Mammary epithelial cell (primary cell): ENCODE results near the gene SEMA3C.

ENCODE experiments used
- CTCF ChIP-seq, 2 donors: IDR thresholded peaks in 1 of 2; conservative IDR thresholded peaks in 1 of 2; 2 replicates each; pipeline ENCODE4 v1.5.1; 2011 to 2012; ENCODE audit warnings: inconsistent platforms in 2 of 2, low read length in 2 of 2, mild to moderate bottlenecking in 2 of 2, control low read depth in 1 of 2, low read depth in 1 of 2; ENCODE audit not compliant: insufficient read depth in 1 of 2; ENCODE audit errors: extremely low read depth in 1 of 2
- EZH2 ChIP-seq: IDR thresholded peaks from 2 replicates; pipeline ENCODE4 v1.6.1; 2012; ENCODE audit warnings: low read length, inconsistent platforms, borderline replicate concordance

GRCh38 chr7:80819503-80819902 lies 99.3 kb downstream of the SEMA3C start:
- TF ChIP-seq CTCF (conservative IDR thresholded peaks at IDR 0.05 in 1 of 2, IDR thresholded peaks at IDR 0.05 in 1 of 2; ENCODE audit: extremely low read depth in 1 of 2, insufficient read depth in 1 of 2, low read depth in 1 of 2, low read length in 2 of 2) (no peak), EZH2 (no peak)
